GM21360 (cell line): ENCODE data around the gene PLEKHG3.
"Not testable (repeated sequence)": the region's sequence is repeated elsewhere in the genome, so short reads cannot be mapped to it uniquely, and the experiment has no call there.

Experiments
- ATAC-seq: cut with Tn5 transposase; IDR thresholded peaks from one replicate; pipeline ENCODE4 v1.9.1; 2021; ENCODE audit warnings: mild to moderate bottlenecking, moderate library complexity; ENCODE audit not compliant: unreplicated experiment

The PLEKHG3 gene

DNA sequence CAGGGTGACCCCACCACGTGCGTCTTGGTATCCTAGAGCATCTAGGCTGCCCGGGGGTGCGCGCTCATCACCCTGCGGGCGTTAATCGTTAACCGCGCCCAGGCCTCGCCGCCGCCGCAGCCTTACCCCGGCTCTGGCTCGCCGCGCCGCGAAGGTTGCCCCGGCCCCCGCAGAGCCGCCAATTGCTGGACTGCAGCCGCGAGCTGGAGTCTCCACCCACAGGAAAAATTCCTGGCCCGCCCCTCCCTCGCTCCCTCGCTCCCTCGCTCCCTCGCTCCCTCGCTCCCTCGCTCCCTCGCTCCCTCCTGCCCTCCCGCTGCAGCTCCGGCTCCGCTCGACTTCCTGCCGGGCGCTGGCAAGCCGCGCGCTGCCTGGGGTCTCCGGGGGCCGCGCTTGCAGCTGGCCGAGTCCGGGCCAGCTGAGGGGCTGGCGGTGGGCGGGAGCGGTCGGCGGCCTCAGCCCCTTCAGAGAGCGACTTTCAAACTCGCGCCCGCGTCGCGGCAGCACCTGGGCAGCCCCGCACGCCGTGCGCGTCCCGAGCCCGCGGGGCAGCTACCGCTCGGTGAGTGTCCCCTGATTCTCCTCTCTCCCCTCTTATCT is at the start of gene PLEKHG3:
Gene PLEKHG3, plus strand, starts transcription at position 282 of the 600 bp plus-strand sequence. CDS start 23,208 bp downstream, outside the sequence.
- ATAC-seq, result no peak

DNA sequence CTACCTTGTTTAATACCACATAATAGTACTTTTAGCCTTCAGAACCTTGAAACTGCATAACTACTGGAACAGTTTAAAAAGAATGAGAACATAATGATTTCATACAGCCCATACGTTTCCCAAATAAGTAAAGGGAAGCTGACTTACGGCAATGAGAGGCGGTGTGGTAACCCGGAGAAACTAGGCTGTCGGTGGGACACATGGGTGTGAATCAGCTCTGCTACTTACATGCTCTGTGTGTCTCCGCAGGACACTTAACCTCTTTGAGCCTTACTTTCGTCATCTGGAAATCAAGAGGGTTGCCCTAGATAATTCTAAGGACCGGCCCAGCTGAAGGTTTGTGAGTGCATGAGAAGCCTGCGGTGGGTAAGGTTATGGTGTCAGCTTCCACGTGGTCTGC is 49.3 kb upstream of the PLEKHG3 start:
- no peak for ATAC-seq

DNA sequence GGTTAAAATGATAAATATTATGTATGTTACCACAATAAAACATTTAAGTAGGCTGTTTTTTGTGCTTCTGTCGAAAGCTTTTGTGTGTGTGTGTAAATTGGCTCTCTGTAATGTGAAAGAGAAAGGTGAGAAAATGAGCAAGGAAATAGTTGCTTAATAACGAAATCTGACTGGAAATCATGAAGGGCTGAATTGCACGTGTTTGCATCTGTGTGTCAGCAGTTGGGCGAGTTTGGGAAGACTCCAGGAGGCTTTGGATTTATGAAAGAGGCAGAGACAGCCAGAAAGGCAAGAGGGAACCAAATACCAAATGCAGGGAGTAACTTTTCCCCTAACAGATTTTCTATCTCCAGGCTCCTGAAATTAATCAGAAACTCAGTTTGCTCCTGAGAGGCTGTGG is 47.2 kb upstream of the PLEKHG3 start:
- ATAC-seq, result no peak

DNA sequence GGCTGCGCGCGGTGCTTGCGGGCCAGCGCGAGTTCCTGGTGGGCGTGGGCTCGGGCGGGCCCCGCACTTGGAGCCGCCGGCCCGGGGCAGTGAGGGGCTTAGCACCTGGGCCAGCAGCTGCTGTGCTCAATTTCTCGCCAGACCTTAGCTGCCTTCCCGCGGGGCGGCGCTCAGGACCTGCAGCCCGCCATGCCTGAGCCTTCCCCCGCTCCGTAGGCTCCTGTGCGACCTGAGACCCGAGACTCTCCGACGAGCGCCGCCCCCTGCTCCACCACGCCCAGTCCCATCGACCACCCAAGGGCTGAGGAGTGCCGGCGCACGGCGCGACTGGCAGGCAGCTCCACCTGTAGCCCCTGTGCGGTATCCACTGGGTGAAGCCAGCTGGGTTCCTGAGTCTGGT is 46.0 kb upstream of the PLEKHG3 start:
- ATAC-seq, result no peak

DNA sequence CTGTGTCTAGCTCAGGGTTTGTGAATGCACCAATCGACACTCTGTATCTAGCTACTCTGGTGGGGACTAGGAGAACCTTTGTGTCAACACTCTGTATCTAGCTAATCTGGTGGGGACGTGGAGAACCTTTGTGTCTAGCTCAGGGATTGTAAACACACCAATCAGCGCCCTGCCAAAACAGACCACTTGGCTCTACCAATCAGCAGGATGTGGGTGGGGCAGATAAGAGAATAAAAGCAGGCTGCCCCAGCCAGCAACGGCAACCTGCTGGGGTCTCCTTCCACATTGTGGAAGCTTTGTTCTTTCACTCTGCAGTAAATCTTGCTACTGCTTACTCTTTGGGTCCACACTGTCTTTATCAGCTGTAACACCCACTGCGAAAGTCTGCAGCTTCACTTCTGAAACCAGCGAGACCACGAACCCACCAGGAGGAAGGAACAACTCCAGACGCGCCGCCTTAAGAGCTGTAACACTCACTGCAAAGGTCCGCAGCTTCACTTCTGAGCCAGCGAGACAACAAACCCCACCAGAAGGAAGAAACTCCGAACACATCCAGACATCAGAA is 45.4 kb upstream of the PLEKHG3 start:
- not testable (repeated sequence) for ATAC-seq

DNA sequence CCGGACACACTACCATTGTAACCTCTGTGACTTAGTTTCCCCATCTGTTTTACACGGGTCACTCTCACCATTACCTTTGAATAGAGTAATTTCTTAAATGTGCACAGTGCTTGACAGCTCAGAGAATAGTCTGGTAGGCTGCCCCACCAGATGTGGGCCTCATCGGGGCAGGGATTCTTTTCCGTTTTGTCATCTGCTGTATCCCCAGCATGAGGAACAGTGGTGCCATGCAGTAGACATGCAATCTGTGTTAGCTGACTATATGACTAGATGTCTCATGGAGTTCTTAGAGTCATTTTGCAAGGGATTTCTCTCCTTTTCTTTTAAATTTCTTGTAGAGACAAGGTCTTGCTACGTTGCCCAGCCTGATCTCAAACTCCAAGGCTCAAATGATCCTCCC is 44.9 kb upstream of the PLEKHG3 start:
- no peak for ATAC-seq

DNA sequence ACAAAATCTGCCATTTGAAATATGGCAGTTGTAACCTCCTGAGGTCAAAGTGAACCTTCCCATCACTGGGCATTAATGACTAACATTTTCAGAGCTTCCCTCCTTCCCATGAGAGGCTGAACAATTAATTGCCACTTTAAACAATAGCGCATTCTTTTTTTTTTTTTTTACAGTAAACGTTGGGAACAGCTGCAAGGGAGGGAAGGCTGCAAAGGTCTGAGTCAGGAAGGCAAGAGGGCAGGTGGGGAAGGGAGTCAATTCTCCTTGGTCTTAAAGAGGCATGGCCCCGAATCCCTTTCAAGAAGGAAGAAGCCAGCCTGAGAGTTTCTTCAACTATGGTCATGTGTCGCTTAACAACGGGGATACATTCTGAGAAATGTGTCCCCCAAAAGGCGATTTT is 41.0 kb upstream of the PLEKHG3 start:
- ATAC-seq, result no peak

DNA sequence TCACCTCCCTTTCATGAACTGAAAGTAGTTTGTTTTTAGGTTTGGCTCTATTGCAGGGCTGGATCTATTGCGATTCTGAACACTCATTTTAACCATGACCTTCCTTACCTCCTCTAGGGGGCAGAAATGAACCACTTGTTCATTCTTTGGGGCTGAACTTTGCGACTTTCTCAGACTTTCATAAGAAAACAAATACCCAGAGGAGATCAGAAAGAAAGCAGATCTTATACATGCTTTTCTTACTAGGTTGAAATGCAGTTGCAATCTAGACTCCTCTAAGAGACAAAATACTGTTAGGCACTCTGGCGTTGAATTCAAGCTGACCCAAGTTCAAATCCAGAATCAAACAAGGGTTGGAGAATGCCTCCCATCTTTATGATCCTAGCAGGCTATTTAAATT is 32.6 kb upstream of the PLEKHG3 start:
- ATAC-seq, result no peak

DNA sequence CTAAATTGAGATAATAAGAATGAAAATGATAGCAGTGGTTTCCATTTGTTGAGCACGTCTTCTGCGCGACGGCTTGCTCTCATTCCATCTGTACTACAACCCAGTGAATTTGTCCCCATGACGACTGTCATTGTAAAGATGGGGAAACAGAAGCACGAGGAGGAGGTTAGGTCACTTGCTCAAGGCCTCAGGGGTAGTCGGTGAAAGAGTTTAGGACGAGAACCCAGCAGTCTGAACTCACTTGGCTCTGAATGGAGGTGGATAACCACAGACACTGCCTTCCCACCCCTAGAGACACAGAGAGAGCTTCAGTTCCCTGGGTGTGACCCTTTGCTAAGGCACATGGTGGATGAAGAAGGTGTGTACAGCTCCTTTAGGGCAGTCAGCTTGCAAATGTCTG is 30.9 kb upstream of the PLEKHG3 start:
- ATAC-seq, result no peak

DNA sequence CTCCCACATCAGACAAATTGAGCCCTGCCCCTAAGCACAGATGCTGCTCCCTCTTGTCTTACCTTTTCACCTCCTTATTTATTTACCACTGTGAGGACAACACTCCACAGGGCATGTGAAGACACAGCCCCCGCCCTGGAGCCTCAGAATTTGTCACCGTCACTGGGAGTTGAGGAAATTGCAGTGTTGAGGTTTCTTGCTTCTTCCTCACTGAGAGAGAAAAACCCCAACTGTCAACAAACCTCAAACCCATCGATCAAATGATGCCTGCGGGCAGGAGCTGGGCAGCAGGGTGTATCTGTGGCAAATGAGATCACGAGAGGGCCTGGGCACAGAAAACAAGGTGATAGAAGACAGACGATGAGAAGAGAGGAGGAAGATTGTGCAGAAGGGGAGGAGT is 30.5 kb upstream of the PLEKHG3 start:
- ATAC-seq, result no peak

DNA sequence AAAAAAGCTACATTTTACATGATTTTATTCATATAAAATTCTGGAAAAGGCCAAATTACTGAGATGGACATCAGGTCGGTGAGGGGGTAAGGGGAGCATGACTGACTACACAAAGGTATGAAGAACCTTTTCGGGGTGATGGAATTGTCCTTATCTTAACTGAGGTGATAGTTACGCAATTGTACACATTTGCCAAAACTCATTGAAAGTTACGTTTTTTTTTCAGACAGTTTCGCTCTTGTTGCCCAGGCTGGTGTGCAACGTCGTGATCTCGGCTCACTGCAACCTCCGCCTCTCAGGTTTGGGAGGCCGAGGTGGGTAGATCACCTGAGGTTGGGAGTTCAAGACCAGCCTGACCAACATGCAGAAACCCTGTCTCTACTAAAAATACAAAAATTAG is 29.4 kb upstream of the PLEKHG3 start:
- ATAC-seq, result no peak

DNA sequence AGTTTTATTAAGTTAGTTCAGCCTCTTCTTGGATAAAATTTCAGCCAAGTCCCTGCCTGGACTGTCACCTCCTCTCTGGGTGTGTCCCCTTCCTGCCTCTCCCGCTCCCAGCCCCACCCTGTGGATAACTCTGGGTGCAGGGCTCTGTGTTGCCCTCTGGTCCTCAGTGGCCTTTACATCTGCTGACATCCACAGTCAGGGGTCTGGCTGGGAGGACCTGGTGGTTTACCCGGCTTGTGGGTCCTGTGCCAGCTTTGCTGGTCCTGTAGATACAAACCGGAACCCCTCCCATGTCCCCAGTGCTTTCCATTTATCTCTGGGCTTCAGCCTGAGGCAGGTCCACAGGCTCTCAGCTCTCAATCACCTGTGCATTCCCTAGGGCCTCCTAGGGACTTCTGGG is 28.9 kb upstream of the PLEKHG3 start:
- ATAC-seq, result no peak

DNA sequence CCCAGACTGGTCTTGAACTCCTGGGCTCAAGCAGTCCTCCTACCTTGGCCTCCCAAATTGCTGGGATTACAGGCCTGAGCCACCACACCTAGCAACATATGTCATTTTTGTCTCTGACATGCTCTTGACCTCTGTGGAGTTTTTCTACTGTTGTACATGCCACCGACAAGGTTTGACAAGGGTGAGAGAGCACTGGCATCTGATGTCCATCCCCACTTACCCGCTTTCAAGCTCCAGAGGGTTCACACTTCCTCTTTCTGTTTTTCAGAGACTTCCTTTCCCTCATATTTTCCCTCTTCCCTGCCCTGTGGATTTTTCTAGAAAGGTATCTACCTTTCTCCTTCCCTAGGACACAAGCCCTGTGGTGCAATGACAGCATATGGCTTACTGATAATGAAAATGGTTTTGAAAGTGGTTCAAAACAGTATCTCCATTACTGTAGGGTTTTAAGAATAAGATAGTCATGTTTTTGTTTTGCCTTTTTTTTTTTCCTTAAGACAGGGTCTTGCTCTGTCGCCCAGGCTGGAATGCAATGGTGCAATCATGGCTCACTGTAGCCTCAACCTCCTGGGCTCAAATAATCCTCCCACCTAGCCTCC is 27.7 kb upstream of the PLEKHG3 start:
- ATAC-seq, result no peak

DNA sequence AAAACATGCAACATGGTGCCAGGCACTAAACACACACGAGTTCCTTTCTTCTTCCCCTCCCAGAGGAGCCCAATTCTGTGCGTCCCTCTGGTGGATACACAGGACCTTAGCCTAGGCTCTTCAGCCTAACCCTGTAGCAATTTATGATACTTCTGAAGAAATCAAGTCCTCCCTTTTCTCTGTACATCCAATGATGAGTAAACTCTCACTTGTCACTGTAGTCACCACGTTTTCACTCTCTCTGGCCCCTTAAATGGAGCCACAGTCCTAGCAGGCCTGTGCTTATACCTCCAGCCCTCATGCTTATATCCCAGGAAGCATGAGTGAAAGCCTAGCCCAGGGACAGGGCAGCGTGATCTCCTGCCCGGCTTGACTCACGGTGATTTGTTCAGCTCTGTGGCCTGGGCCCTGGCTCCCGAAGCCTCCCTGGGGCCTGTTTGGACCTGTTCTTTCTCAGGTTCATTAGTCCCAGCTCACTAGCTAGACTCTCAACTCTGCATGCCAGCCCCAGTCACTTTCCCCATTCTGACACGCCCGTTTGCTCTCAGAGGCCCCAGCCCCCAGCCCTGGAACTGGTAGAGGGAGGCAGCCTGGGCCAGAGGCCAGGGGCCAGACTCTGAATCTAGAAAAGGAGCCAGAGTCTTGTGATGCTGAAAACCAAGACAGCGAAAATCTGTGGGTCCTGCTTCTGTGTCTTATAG is 24.1 kb upstream of the PLEKHG3 start:
- no peak for ATAC-seq

DNA sequence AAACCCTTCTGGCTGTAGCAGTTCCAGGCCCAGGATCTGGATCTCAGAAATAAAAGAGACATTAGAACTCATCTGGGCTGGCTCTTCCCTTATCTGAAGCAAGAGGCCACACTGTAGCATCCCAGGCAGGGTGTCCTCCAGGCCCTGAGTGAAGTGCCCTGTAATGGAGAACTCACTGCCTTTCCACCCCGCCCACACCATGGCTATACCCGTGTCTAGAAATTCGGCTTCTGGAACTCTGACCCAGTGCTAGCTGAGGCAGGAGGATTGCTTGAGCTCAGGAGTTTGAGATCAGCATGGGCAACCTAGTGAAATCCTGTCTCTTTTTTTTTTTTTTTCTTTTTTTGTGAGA is 23.5 kb upstream of the PLEKHG3 start:
- no peak for ATAC-seq

DNA sequence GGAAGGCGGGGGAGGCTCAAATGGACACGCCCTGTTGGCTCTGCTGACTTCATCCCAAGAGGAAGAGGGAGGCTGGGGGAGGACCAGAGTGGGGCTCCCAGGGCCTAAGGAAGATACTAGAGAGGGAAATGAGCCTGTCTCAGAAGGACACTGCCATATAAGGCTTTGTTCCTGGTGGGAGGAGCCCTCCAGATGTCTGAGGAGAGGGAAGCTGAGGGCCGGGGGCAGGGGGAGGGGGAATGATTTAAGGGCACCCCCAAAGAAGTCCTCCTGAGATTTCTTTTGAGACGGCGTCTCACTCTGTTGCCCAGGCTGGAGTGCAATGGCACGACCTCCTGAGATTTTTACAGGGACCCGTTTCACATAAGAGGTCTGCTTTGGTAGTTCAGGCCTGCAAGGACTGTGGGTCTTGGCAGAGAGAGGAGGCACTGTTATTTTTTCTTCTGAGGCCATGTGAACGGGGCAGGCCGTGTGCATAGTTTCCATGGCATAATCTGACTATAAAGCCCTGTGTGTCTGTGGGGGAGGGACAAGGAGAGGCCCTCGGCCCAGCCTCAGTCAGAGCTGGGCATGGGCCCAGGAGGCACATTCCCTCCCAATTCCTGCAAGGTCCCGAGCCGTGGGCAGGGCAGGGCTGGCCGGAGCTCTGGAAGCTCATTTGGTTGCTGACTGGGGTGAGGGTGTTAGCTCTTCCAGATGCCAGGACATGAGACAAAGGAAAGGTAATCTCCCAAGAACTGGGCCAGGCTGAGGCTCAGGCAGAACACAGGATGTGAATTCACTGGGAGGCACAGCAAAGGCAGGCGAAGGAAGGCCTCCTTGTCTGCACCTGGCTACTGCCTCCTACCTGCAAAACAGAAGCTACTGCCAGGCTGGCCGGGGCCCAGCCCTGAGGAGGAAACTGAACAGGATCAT is 22.2 kb upstream of the PLEKHG3 start:
- ATAC-seq, result no peak

DNA sequence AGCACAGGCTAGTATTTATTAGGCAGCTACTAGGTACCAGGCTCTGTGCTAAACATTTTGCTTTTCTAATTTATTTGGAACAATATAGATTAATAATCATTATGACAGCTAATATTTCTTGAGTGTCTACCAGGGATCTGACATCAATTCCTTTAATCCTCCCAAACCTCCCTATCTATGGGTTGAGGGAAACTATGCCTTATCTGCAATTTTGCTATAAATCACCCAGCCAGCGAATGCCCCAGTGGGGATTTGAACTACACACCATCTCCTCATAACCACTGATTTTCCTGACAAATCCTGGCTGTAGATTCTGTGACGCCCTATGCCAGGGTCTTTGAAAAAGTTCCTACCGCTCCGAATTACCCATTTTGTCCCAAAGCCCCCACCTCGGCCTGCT is 21.4 kb upstream of the PLEKHG3 start:
- no peak for ATAC-seq

DNA sequence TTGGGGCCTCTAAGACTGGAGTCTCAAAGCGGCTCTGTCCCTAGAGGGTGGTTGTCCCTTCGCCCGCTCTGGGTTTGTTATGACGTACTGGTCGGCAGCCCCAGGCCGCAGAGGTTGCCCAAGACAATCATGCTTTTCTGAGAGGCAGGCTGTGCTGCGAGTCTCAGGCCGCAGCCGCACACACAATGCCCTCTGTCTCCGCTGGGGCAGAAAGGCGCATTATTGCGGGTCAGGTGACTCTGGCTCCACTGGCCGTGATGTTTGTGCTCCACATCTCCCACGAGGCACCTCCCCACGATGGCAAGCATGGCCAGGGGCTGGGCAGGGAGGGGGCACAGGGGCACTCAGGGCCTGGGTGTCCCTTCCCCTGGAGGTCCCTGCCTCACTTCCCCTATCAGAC is 21.0 kb upstream of the PLEKHG3 start:
- no peak for ATAC-seq

DNA sequence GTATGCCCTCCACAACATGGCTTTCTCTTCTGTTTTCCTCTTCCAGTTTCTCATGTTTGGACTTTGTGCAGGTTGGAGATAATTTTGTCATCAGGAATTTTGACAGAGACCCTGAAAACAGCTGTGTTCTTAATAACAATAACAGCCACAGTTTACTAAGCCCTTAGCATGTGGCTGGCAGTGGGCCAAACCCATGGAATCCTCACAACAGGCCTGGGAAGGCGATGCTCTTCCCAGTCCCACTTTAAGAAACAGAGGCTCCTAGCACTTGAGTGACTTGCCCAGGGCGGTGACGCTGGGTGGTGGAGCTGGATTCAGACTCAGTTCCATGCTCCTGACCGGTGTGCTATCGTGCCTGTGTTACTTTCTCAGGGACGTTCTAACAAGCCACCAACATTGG is 20.1 kb upstream of the PLEKHG3 start:
- ATAC-seq, result no peak

DNA sequence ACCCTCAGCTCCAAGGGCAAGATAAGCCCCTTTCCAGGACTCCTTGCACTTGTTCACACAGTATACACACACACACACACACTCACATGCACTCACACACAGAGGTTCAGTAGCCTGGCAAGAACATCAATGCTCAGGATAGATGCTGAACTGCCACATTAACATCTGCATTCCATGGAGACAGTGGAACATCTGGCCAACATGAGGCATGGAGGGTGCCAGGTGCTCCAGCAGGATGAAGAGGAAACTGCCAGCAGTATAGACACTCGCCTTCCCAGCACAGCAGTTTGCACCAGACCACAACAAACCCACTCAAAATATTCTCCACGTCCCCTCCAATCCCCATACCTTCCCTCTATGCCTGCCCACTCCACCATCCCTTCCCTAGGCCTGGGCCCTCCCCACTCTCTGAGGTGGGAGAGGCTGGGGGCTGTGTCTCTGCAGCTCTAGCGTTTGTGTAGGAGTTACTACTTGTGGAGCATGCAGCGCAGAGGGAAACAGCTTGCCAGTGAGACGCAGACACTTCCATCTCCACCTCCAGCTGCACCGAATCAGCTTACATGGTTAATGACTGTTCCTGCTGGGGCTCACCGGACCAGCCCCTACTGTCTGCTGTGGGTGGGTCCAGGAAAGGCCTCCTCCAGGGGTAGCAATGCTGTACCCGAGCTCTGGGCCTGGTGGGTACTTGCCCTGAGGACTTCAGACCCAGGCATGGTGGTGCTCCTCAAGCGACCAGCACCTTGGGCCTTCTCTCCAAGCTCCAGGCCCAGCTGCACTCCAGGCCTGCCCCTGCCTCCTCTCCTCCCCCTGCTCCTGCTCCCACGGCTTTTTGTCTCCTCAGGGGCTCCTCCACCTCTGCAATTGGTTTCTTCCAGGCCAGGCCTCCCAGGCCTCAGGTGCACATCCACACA is 18.6 kb upstream of the PLEKHG3 start:
- ATAC-seq, result no peak
